GM23338 (cell line): ENCODE results near the gene GLTP. TPM values are rescaled to one million over a fixed set of nuclear protein-coding genes. Genes with fewer than 3 reads are reported as not detected.

Source experiments
- ATAC-seq: fragments of 200-7000 bp; cut with Tn5 transposase; 3 replicates; pipeline ENCODE4 v1.9.1; 2020
- DNase-seq: peaks from one replicate; pipeline ENCODE4 v3.0.0-alpha.2; 2015; ENCODE audit warnings: low spot score
- H2AFZ ChIP-seq: fragments of 200-600 bp; sonication (generic); 2 replicates; pipeline ENCODE4 v1.8.0; 2016; ENCODE audit warnings: antibody characterized with exemption, mild to moderate bottlenecking, moderate library complexity
- H3F3A ChIP-seq: fragments of 200-600 bp; sonication (generic); replicated peaks from 2 replicates; pipeline ENCODE4 v1.8.0; 2017; ENCODE audit warnings: antibody characterized with exemption, mixed run types, low read depth
- H3K27ac ChIP-seq: fragments of 200-600 bp; sonication (generic); 2 replicates; pipeline ENCODE4 v1.6.1; 2016; ENCODE audit warnings: low read depth
- H3K27me3 ChIP-seq: fragments of 200-600 bp; sonication (generic); 2 replicates; pipeline ENCODE4 v1.8.0; 2016; ENCODE audit warnings: mild to moderate bottlenecking, mixed run types, moderate library complexity; ENCODE audit not compliant: insufficient read depth
- H3K36me3 ChIP-seq: fragments of 200-600 bp; sonication (generic); 2 replicates; pipeline ENCODE4 v1.8.0; 2016; ENCODE audit warnings: mild to moderate bottlenecking; ENCODE audit not compliant: insufficient read depth
- H3K4me1 ChIP-seq: fragments of 200-600 bp; sonication (generic); 2 replicates; pipeline ENCODE4 v1.8.0; 2016; ENCODE audit warnings: mild to moderate bottlenecking, moderate library complexity; ENCODE audit not compliant: insufficient read depth
- H3K4me2 ChIP-seq: fragments of 200-600 bp; sonication (generic); 2 replicates; pipeline ENCODE4 v1.7.1; 2017; ENCODE audit warnings: mixed run types
- H3K4me3 ChIP-seq: fragments of 200-600 bp; sonication (generic); 2 replicates; pipeline ENCODE4 v1.6.1; 2016; ENCODE audit warnings: mixed run types
- H3K79me2 ChIP-seq: fragments of 200-600 bp; sonication (generic); replicated peaks from 2 replicates; pipeline ENCODE4 v1.8.0; 2017; ENCODE audit warnings: mild to moderate bottlenecking; ENCODE audit not compliant: insufficient read depth
- H3K9me2 ChIP-seq: fragments of 200-600 bp; sonication (generic); 2 replicates; pipeline ENCODE4 v1.8.0; 2017; ENCODE audit not compliant: insufficient read depth
- H4K20me1 ChIP-seq: fragments of 200-600 bp; sonication (generic); replicated peaks from 2 replicates; pipeline ENCODE4 v1.8.0; 2017; ENCODE audit warnings: mild to moderate bottlenecking; ENCODE audit not compliant: insufficient read depth
- H3K27ac Mint-ChIP-seq: 2 replicates; pipeline ENCODE4 v1.8.0; 2020; ENCODE audit warnings: inconsistent platforms, mild to moderate bottlenecking, moderate library complexity, mixed read lengths
- H3K27me3 Mint-ChIP-seq: 3 replicates; pipeline ENCODE4 v1.8.0; 2022; ENCODE audit warnings: low read depth, mild to moderate bottlenecking, moderate library complexity, mixed read lengths, inconsistent platforms; ENCODE audit not compliant: insufficient read depth, poor library complexity
- H3K36me3 Mint-ChIP-seq: 3 replicates; pipeline ENCODE4 v1.8.0; 2021; ENCODE audit warnings: low read depth, mild to moderate bottlenecking, inconsistent platforms, moderate library complexity, mixed read lengths
- H3K4me1 Mint-ChIP-seq: 3 replicates; pipeline ENCODE4 v1.8.0; 2020; ENCODE audit warnings: mild to moderate bottlenecking, inconsistent platforms, mixed read lengths
- H3K4me3 Mint-ChIP-seq: 3 replicates; pipeline ENCODE4 v1.8.0; 2021; ENCODE audit warnings: moderate library complexity, mild to moderate bottlenecking, inconsistent platforms, mixed read lengths
- H3K9me3 Mint-ChIP-seq: 3 replicates; pipeline ENCODE4 v1.8.0; 2020; ENCODE audit warnings: moderate library complexity, mild to moderate bottlenecking, inconsistent platforms, mixed read lengths
- CREB1 ChIP-seq: fragments of 250-450 bp; sonication (Bioruptor Pico); IDR thresholded peaks from 2 replicates; pipeline ENCODE4 v1.5.0; 2020; ENCODE audit warnings: low read depth, mild to moderate bottlenecking, moderate library complexity
- EZH2 ChIP-seq: fragments of 200-600 bp; sonication (generic); IDR thresholded peaks from one replicate; pipeline ENCODE4 v1.8.0; 2017; ENCODE audit warnings: antibody characterized with exemption, mild to moderate bottlenecking, low read depth; ENCODE audit not compliant: unreplicated experiment
- EZH2phosphoT487 ChIP-seq: fragments of 200-600 bp; sonication (generic); IDR thresholded peaks from one replicate; pipeline ENCODE4 v1.8.1; 2018; ENCODE audit warnings: antibody characterized with exemption; ENCODE audit not compliant: unreplicated experiment
- JUNB ChIP-seq: IDR thresholded peaks from one replicate; pipeline ENCODE4 v1.6.1; 2016; ENCODE audit warnings: antibody characterized with exemption; ENCODE audit not compliant: unreplicated experiment
- NANOG ChIP-seq: IDR thresholded peaks from 2 replicates; pipeline ENCODE4 v1.6.1; 2016; ENCODE audit warnings: antibody characterized with exemption, borderline replicate concordance
- POLR2AphosphoS5 ChIP-seq: IDR thresholded peaks from 2 replicates; pipeline ENCODE4 v1.6.1; 2016; ENCODE audit warnings: antibody characterized with exemption, low read depth
- ZNF114 ChIP-seq: fragments of 250-450 bp; sonication (Bioruptor Pico); IDR thresholded peaks from 2 replicates; pipeline ENCODE4 v1.5.0; 2020; ENCODE audit warnings: mild to moderate bottlenecking, moderate library complexity
- ZNF331 ChIP-seq: fragments of 250-450 bp; sonication (Bioruptor Pico); IDR thresholded peaks from 2 replicates; pipeline ENCODE4 v1.5.0; 2020; ENCODE audit warnings: low read depth, mild to moderate bottlenecking, moderate library complexity
- polyA plus RNA-seq: library from polyadenylated mRNA; unstranded; fragments of >200 nt; fragmentation: Nextera tagmentation; extraction: Ambion mirVana; gene quantifications from 2 replicates; pipeline ENCODE4 v1.2.1, GENCODE V29; 2016
- total RNA-seq: library from RNA; depleted of rRNA; stranded (reverse); fragments of >200 nt; shearing (Covaris generic); gene quantifications from 2 replicates; pipeline ENCODE4 v1.2.3, GENCODE V29; 2014
- TF ChIP-seq, protein P1 (sequence below): IDR thresholded peaks from 2 replicates; pipeline ENCODE4 v1.6.1; 2016; ENCODE audit warnings: antibody characterized with exemption
- TF ChIP-seq, protein P2 (sequence below), 2 experiments: fragments of 200-600 bp in 1 of 2; sonication (generic) in 1 of 2; conservative IDR thresholded peaks; 2 replicates each; pipeline versions ENCODE4 v1.5.1 to v1.6.1; 2016 to 2017; ENCODE audit warnings: antibody characterized with exemption in 2 of 2, low read depth in 2 of 2, mild to moderate bottlenecking in 2 of 2, moderate library complexity in 1 of 2
- TF ChIP-seq, protein P3 (sequence below): IDR thresholded peaks from one replicate; pipeline ENCODE4 v1.6.1; 2018; ENCODE audit warnings: antibody characterized with exemption; ENCODE audit not compliant: unreplicated experiment

The GLTP gene
- total and polyA plus RNA-seq, 2 experiments from 2014 or later, result 26.5 to 30.2 TPM

DNA sequence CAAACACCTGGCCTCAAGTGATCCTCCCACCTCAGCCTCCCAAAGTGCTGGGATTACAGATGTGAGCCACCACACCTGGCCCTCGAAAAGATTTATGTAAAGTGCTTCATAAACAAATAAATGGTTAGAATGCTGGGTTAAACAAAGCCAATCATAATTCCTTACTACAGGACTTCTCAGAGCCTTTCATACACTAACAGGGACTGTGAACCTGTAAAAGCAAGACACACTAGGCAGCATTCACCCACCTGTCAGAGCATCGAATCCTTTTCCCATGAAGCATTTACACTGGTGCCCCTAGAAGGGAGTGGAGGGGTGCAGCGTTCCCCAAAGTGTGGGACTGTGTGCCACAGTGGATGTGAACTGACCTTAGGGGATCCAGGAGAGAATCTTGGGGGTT is 76.7 kb downstream of the GLTP start:
- DNase-seq (no peak), ATAC-seq (no peak)
- no peaks in the 10 kb centered on the region for H3K36me3 ChIP-seq
- H3K27me3 ChIP-seq, result no peaks in the 10 kb centered on the region
- H3K9me3 Mint-ChIP-seq, result no peaks in the 10 kb centered on the region
- no peaks in the 10 kb centered on the region for H3K4me1 ChIP-seq
- H3K4me3 Mint-ChIP-seq, result no peak overlapping the region
- TF ChIP-seq POLR2AphosphoS5, result no peak
- no peak for TF ChIP-seq NANOG
- no peak for TF ChIP-seq ZNF331
- TF ChIP-seq, protein P1, sequence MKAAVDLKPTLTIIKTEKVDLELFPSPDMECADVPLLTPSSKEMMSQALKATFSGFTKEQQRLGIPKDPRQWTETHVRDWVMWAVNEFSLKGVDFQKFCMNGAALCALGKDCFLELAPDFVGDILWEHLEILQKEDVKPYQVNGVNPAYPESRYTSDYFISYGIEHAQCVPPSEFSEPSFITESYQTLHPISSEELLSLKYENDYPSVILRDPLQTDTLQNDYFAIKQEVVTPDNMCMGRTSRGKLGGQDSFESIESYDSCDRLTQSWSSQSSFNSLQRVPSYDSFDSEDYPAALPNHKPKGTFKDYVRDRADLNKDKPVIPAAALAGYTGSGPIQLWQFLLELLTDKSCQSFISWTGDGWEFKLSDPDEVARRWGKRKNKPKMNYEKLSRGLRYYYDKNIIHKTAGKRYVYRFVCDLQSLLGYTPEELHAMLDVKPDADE, result no peak
- TF ChIP-seq, protein P2, sequence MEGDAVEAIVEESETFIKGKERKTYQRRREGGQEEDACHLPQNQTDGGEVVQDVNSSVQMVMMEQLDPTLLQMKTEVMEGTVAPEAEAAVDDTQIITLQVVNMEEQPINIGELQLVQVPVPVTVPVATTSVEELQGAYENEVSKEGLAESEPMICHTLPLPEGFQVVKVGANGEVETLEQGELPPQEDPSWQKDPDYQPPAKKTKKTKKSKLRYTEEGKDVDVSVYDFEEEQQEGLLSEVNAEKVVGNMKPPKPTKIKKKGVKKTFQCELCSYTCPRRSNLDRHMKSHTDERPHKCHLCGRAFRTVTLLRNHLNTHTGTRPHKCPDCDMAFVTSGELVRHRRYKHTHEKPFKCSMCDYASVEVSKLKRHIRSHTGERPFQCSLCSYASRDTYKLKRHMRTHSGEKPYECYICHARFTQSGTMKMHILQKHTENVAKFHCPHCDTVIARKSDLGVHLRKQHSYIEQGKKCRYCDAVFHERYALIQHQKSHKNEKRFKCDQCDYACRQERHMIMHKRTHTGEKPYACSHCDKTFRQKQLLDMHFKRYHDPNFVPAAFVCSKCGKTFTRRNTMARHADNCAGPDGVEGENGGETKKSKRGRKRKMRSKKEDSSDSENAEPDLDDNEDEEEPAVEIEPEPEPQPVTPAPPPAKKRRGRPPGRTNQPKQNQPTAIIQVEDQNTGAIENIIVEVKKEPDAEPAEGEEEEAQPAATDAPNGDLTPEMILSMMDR (conservative IDR thresholded peaks at IDR 0.05; ENCODE audit: low read depth in 2 of 2), result no peak
- TF ChIP-seq CREB1 (CRISPR knock-in tag), result no peak
- TF ChIP-seq ZNF114 (CRISPR knock-in tag), result no peak
- H3K4me1 Mint-ChIP-seq, result no peaks in the 10 kb centered on the region
- H3K9me2 ChIP-seq, result no peaks in the 10 kb centered on the region
- no peaks in the 10 kb centered on the region for H3K36me3 Mint-ChIP-seq
- no peaks in the 10 kb centered on the region for H3F3A ChIP-seq
- no peaks in the 10 kb centered on the region for H3K79me2 ChIP-seq
- no peaks in the 10 kb centered on the region for H4K20me1 ChIP-seq
- no peak overlapping the region for H3K27ac ChIP-seq
- H3K27ac Mint-ChIP-seq, result no peak overlapping the region
- no peak overlapping the region for H3K4me3 ChIP-seq
- no peaks in the 10 kb centered on the region for H3K27me3 Mint-ChIP-seq
- H3K4me2 ChIP-seq, result no peak overlapping the region
- H2AFZ ChIP-seq, result no peak overlapping the region

DNA sequence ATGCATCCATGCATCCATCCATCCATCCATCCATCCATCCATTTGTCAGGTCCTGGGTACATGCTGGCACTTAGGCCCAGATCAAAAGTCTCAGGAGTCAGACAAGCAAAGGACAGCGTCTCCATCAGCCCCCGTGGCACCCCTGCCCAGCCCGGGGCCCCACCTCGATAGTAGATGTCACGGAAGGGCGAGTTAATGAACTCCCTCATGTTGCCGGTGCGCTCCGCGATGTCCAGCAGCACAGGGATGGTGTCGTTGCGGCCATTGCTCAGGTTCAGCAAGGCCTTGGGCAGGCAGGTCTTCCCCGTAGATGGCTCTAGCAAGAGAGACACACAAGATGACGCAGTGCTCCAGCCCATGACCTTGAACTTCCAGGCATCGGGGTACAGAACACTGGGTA is 77.5 kb downstream of the GLTP start:
- Histone ChIP-seq H3K4me3 (no peak overlapping the region), H3K27me3 (no peaks in the 10 kb centered on the region), H3K36me3 (no peaks in the 10 kb centered on the region), H2AFZ (no peak overlapping the region), H3K79me2 (no peaks in the 10 kb centered on the region), H4K20me1 (no peaks in the 10 kb centered on the region), H3K4me2 (no peak overlapping the region), H3F3A (no peaks in the 10 kb centered on the region), H3K27ac (no peak overlapping the region), H3K9me2 (no peaks in the 10 kb centered on the region), H3K4me1 (no peaks in the 10 kb centered on the region)
- Mint-ChIP-seq H3K9me3 (no peaks in the 10 kb centered on the region), H3K4me1 (no peaks in the 10 kb centered on the region), H3K27me3 (no peaks in the 10 kb centered on the region), H3K4me3 (no peak overlapping the region), H3K36me3 (no peaks in the 10 kb centered on the region), H3K27ac (no peak overlapping the region)
- DNase-seq (no peak), ATAC-seq (no peak)
- TF ChIP-seq EZH2phosphoT487, result no peak
- TF ChIP-seq, protein P3, sequence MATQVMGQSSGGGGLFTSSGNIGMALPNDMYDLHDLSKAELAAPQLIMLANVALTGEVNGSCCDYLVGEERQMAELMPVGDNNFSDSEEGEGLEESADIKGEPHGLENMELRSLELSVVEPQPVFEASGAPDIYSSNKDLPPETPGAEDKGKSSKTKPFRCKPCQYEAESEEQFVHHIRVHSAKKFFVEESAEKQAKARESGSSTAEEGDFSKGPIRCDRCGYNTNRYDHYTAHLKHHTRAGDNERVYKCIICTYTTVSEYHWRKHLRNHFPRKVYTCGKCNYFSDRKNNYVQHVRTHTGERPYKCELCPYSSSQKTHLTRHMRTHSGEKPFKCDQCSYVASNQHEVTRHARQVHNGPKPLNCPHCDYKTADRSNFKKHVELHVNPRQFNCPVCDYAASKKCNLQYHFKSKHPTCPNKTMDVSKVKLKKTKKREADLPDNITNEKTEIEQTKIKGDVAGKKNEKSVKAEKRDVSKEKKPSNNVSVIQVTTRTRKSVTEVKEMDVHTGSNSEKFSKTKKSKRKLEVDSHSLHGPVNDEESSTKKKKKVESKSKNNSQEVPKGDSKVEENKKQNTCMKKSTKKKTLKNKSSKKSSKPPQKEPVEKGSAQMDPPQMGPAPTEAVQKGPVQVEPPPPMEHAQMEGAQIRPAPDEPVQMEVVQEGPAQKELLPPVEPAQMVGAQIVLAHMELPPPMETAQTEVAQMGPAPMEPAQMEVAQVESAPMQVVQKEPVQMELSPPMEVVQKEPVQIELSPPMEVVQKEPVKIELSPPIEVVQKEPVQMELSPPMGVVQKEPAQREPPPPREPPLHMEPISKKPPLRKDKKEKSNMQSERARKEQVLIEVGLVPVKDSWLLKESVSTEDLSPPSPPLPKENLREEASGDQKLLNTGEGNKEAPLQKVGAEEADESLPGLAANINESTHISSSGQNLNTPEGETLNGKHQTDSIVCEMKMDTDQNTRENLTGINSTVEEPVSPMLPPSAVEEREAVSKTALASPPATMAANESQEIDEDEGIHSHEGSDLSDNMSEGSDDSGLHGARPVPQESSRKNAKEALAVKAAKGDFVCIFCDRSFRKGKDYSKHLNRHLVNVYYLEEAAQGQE, result no peak
- no peak for TF ChIP-seq EZH2
- no peak for TF ChIP-seq JUNB
- no peak for TF ChIP-seq POLR2AphosphoS5
- no peak for TF ChIP-seq NANOG
- TF ChIP-seq, protein P1, result no peak
